Esophagus muscularis mucosa (tissue), 3 donors: ENCODE measurements around the gene MMP10.

Experiments
- POLR2A ChIP-seq: fragments of 450-650 bp; IDR thresholded peaks from one replicate; pipeline ENCODE4 v1.6.1; 2017; ENCODE audit warnings: antibody characterized with exemption, moderate library complexity, mild to moderate bottlenecking, low read depth
- POLR2AphosphoS5 ChIP-seq, 2 donors: sonication (generic); formaldehyde crosslinking; IDR thresholded peaks; one replicate each; pipeline ENCODE4 v1.6.1; 2017; ENCODE audit warnings: antibody characterized with exemption in 2 of 2
- TF ChIP-seq, protein P1 (sequence below), 3 experiments: fragments of 200-600 bp in 2 of 3; fragments of 450-650 bp in 1 of 3; sonication (generic) in 2 of 3; IDR thresholded peaks; one replicate each; pipeline ENCODE4 v1.5.1; 2017 to 2019; ENCODE audit warnings: antibody characterized with exemption in 3 of 3, mild to moderate bottlenecking in 2 of 3, moderate library complexity in 1 of 3

DNA sequence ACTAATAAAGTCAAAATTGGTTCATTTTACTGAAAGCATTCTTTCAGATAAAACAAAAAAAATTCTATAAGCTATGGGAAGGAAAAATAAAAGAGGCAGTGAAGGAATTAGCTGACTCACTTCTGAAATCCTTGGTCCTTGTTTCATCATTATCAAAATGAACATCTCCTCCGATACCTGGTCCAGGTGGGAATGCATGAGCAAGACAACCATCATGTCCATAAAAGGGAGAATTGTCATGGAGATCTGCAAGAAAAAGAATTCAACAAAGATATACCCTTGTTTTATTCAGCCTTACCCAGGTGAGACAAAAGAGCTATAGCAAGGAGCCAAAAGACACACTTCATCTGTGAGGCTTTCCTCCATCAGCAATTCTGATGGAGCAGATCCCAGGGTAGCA lies 27.2 kb downstream of the MMP10 start:
- TF ChIP-seq, protein P1, sequence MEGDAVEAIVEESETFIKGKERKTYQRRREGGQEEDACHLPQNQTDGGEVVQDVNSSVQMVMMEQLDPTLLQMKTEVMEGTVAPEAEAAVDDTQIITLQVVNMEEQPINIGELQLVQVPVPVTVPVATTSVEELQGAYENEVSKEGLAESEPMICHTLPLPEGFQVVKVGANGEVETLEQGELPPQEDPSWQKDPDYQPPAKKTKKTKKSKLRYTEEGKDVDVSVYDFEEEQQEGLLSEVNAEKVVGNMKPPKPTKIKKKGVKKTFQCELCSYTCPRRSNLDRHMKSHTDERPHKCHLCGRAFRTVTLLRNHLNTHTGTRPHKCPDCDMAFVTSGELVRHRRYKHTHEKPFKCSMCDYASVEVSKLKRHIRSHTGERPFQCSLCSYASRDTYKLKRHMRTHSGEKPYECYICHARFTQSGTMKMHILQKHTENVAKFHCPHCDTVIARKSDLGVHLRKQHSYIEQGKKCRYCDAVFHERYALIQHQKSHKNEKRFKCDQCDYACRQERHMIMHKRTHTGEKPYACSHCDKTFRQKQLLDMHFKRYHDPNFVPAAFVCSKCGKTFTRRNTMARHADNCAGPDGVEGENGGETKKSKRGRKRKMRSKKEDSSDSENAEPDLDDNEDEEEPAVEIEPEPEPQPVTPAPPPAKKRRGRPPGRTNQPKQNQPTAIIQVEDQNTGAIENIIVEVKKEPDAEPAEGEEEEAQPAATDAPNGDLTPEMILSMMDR (IDR thresholded peaks at IDR 0.05) = no peak
- TF ChIP-seq POLR2A (no peak), POLR2AphosphoS5 (IDR thresholded peaks at IDR 0.05) (no peak)
